GM12878 (cell line): ENCODE data around the gene SRCIN1. TPM values are rescaled to one million over a fixed set of nuclear protein-coding genes. Genes with fewer than 3 reads are reported as not detected.

Experiments used
- ATAC-seq: fragments of 200-7000 bp; cut with Tn5 transposase; 3 replicates; pipeline ENCODE4 v1.9.1; 2020; ENCODE audit warnings: mild to moderate bottlenecking, moderate library complexity
- BruUV-seq: library from RNA; stranded (reverse); fragments of 400-500 nt; replicated peaks from 2 replicates; lab custom pipeline; 2021; lab: Mats Ljungman, UMichigan
- CTCF ChIA-PET: fragments of 300-600 bp; sonication (Branson Sonifier 250); formaldehyde crosslinking; extraction: SDS; loops from one replicate; lab custom pipeline; 2021; ENCODE audit warnings: inconsistent platforms; lab: Yijun Ruan, JAX
- POLR2A ChIA-PET: fragments of 350-600 bp; formaldehyde crosslinking; extraction: SDS; loops from one replicate; lab custom pipeline; 2021; ENCODE audit warnings: inconsistent platforms; lab: Charles Lee
- RAD21 ChIA-PET: fragments of 300-600 bp; sonication (Branson Sonifier 250); formaldehyde crosslinking; loops from one replicate; lab custom pipeline; 2023; ENCODE audit warnings: antibody characterized with exemption; ENCODE audit not compliant: unreplicated experiment; lab: Charles Lee
- SMC1A ChIA-PET: fragments of 300-600 bp; sonication (Branson Sonifier 250); formaldehyde crosslinking; loops from one replicate; lab custom pipeline; 2023; ENCODE audit not compliant: unreplicated experiment, uncharacterized antibody; lab: Charles Lee
- DNase-seq: peaks from one replicate; pipeline ENCODE4 v3.0.0-alpha.2; 2011; ENCODE audit warnings: low read depth, low spot score
- FAIRE-seq: peaks from 3 replicates; lab custom pipeline; 2011; peaks lifted over from hg19 to GRCh38; lab: Jason Lieb, UNC
- H2AFZ ChIP-seq: 2 replicates; pipeline ENCODE4 v1.6.0; 2011; ENCODE audit warnings: low read depth, low read length, control low read depth; ENCODE audit not compliant: control insufficient read depth
- H3K27ac ChIP-seq: 2 replicates; pipeline ENCODE4 v1.5.1; 2011; ENCODE audit warnings: control low read depth; ENCODE audit not compliant: control insufficient read depth, insufficient read depth
- H3K27me3 ChIP-seq, 2 experiments: replicated peaks in 1 of 2; 2 replicates each; pipeline versions ENCODE4 v1.6.0 to v1.6.1; 2011; ENCODE audit warnings: low read length in 1 of 2; ENCODE audit not compliant: control insufficient read depth in 2 of 2, insufficient read depth in 2 of 2
- H3K36me3 ChIP-seq, 2 experiments: 2 replicates each; pipeline ENCODE4 v1.5.1; 2011; ENCODE audit warnings: low read length in 1 of 2; ENCODE audit not compliant: control insufficient read depth in 2 of 2, insufficient read depth in 2 of 2
- H3K4me1 ChIP-seq: 2 replicates; pipeline ENCODE4 v1.6.1; 2011; ENCODE audit warnings: mild to moderate bottlenecking, low read length, moderate library complexity, mixed read lengths; ENCODE audit not compliant: control insufficient read depth, insufficient read depth
- H3K4me2 ChIP-seq: 2 replicates; pipeline ENCODE4 v1.6.0; 2011; ENCODE audit warnings: control low read depth; ENCODE audit not compliant: control insufficient read depth, insufficient read depth
- H3K4me3 ChIP-seq: fragments of 200-600 bp; sonication (generic); 2 replicates; pipeline ENCODE4 v1.5.1; 2016
- H3K79me2 ChIP-seq: 2 replicates; pipeline ENCODE4 v1.6.0; 2011; ENCODE audit warnings: low read length; ENCODE audit not compliant: control insufficient read depth, insufficient read depth
- H3K9ac ChIP-seq: 2 replicates; pipeline ENCODE4 v1.8.0; 2011; ENCODE audit warnings: low read length, control low read depth, mixed read lengths; ENCODE audit not compliant: control insufficient read depth, insufficient read depth
- H3K9me3 ChIP-seq: replicated peaks from 3 replicates; pipeline ENCODE4 v1.5.1; 2011; ENCODE audit warnings: mild to moderate bottlenecking, low read length; ENCODE audit not compliant: control insufficient read depth, insufficient read depth
- H4K20me1 ChIP-seq: 2 replicates; pipeline ENCODE4 v1.6.0; 2011; ENCODE audit not compliant: control insufficient read depth, insufficient read depth
- KAT2A ChIP-seq: conservative IDR thresholded peaks from 2 replicates; pipeline ENCODE4 v1.6.1; 2011; ENCODE audit warnings: low read depth, low read length; ENCODE audit not compliant: control insufficient read depth
- KLF5 ChIP-seq: fragments of 450-650 bp; IDR thresholded peaks from 2 replicates; pipeline ENCODE4 v1.6.1; 2014; ENCODE audit warnings: mild to moderate bottlenecking; ENCODE audit not compliant: partially characterized antibody
- MYC ChIP-seq: IDR thresholded peaks from 2 replicates; pipeline ENCODE4 v1.6.1; 2011; ENCODE audit warnings: mild to moderate bottlenecking, low read length, moderate library complexity, inconsistent platforms; ENCODE audit not compliant: insufficient read depth, insufficient replicate concordance, insufficient read length, severe bottlenecking
- RELA ChIP-seq: fragments of 450-650 bp; IDR thresholded peaks from 2 replicates; pipeline ENCODE4 v1.8.0; 2014; ENCODE audit warnings: borderline replicate concordance; ENCODE audit not compliant: partially characterized antibody
- SPI1 ChIP-seq: IDR thresholded peaks from 2 replicates; pipeline ENCODE4 v1.6.1; 2011; ENCODE audit warnings: low read depth, mild to moderate bottlenecking, low read length, moderate library complexity, borderline replicate concordance; ENCODE audit not compliant: insufficient read depth
- ZNF207 ChIP-seq: fragments of 450-650 bp; IDR thresholded peaks from 2 replicates; pipeline ENCODE4 v1.6.1; 2014; ENCODE audit warnings: antibody characterized with exemption, mild to moderate bottlenecking, borderline replicate concordance
- WGBS: methylation state at CpG from one replicate; pipeline ENCODE4 v1.1.6; 2016; ENCODE audit warnings: low lambda C conversion rate; ENCODE audit not compliant: insufficient replicate concordance, insufficient coverage; ENCODE audit errors: missing lambda C conversion rate; 5-methylcytosine and 5-hydroxymethylcytosine counted together
- in situ Hi-C: fragments of 300-500 bp; cut with MboI; formaldehyde crosslinking; loops from 9 replicates; pipeline ENCODE4 v1.14.3; 2018; ENCODE audit warnings: mixed read lengths
- intact Hi-C: fragments of 100-400 bp; cut with micrococcal nuclease; formaldehyde crosslinking; loops from one replicate; pipeline ENCODE4 v1.14.2; 2022; ENCODE audit not compliant: unreplicated experiment
- polyA plus RNA-seq, 11 experiments: library from polyadenylated mRNA; depleted of rRNA in 4 of 11; unstranded in 6 of 11; stranded (reverse) in 5 of 11; fragments of >200 nt; fragmentation: Nextera tagmentation in 4 of 11; fragmentation: Illumina TruSeq in 1 of 11; extraction: Ambion mirVana in 4 of 11; extraction: Trizol in 1 of 11; gene quantifications; 1 replicate in 1 of 11; 2 replicates in 10 of 11; pipeline versions ENCODE4 v1.2.1 to v1.2.3, GENCODE V29; 2011 to 2016; ENCODE audit warnings: inconsistent platforms in 2 of 11, missing spikeins in 2 of 11, low read depth in 1 of 11
- total RNA-seq, 4 experiments: library from RNA; depleted of rRNA in 3 of 4; stranded (reverse); fragments of >200 nt in 3 of 4; fragmentation: Illumina TruSeq in 1 of 4; extraction: Trizol in 1 of 4; gene quantifications; 2 replicates each; pipeline versions ENCODE4 v1.2.1 to v1.2.3, GENCODE V29; 2013 to 2021

Gene SRCIN1
- total and polyA plus RNA-seq, 10 of the 15 experiments (the other 5 are each of a cell fraction or from before 2014, with no cell fraction given), result under 0.01 to 0.74 (median 0.20) TPM; not detected in 3

DNA sequence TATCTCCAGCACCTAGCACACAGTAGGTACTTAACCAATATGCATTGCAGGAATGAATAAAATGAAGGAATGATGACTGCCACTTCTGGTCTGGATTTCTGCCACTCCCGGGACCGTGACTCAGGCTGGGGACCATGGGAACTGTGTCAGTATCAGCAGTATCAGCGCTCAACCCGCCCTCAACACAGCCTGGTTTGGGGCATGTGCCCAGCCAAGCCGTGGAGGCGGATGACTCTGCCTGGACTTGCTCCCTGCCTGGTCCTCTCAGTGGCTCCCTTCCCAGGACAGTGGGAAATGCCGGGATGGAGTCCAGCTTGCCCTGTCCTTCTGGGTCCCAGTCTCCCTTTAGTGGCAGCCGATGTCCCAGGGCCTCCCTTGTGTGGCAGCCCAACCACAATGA is 55.1 kb downstream of the SRCIN1 start:
- H3K79me2 ChIP-seq, result no peaks in the 10 kb centered on the region
- H3K27ac ChIP-seq, result no peak overlapping the region
- BruUV-seq, result no TSS peak
- FAIRE-seq (no peak), DNase-seq (no peak), ATAC-seq (no peak)
- H3K4me3 ChIP-seq, result no peak overlapping the region
- H2AFZ ChIP-seq, result no peak overlapping the region
- TF ChIP-seq RELA (no peak), KAT2A (no peak), MYC (no peak), KLF5 (no peak), SPI1 (no peak)
- H3K27me3 ChIP-seq, result no peaks in the 10 kb centered on the region
- no peak overlapping the region for H3K9ac ChIP-seq
- H4K20me1 ChIP-seq, result no peaks in the 10 kb centered on the region
- intact Hi-C loops (no loop called here), in situ Hi-C loops (no loop called here)
- H3K9me3 ChIP-seq, result no peaks in the 10 kb centered on the region
- RAD21 ChIA-PET, result no interaction called here
- CTCF ChIA-PET, result interaction anchor here (1.1 to 5.4 kb wide), 3 partner anchors 8 to 116 kb away, joined by 3 to 33 read pairs (median 9); no protein-coding TSS in a partner anchor
- SMC1A ChIA-PET, result interaction anchor here (1.1 kb wide), 1 partner anchor 116 kb away, joined by 7 read pairs; no protein-coding TSS in a partner anchor
- H3K36me3 ChIP-seq, result no peaks in the 10 kb centered on the region
- POLR2A ChIA-PET, result no interaction called here
- H3K4me2 ChIP-seq, result no peak overlapping the region
- WGBS, result 61% methylated on average over 7 of the region's 8 CpGs
- H3K4me1 ChIP-seq, result no peaks in the 10 kb centered on the region

DNA sequence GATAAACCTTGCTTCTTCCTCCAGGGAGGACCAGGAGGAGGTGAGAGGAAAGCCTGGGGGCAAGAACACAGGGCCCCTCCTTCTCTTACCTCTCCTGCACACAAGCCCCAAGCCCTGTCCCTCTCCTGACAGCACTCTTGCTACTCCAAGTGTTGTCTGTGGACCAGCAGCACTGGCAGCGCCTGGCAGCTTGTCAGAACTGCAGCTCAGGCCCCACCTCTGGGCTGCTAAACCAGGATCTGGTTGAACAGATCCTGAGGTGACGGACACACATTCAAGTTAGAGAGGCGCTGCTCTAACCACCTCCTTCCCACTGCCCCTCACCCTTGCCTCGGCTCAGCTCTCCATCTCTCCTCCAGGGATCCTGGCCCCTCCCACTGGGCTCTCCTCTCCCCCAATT is 56.5 kb downstream of the SRCIN1 start:
- H3K4me1 ChIP-seq, result no peaks in the 10 kb centered on the region
- H2AFZ ChIP-seq, result no peak overlapping the region
- no TSS peak for BruUV-seq
- no peaks in the 10 kb centered on the region for H3K9me3 ChIP-seq
- POLR2A ChIA-PET, result interaction anchor here (0.7 kb wide), 1 partner anchor 10 kb away, joined by 3 read pairs; no protein-coding TSS in a partner anchor
- no peaks in the 10 kb centered on the region for H3K79me2 ChIP-seq
- ATAC-seq (no peak), FAIRE-seq (no peak), DNase-seq (no peak)
- 26% methylated on average over 4 of the region's 4 CpGs for WGBS
- no peak overlapping the region for H3K4me3 ChIP-seq
- in situ Hi-C loops (no loop called here), intact Hi-C loops (no loop called here)
- RAD21 ChIA-PET, result no interaction called here
- no peaks in the 10 kb centered on the region for H4K20me1 ChIP-seq
- SMC1A ChIA-PET, result no interaction called here
- H3K27me3 ChIP-seq, result no peaks in the 10 kb centered on the region; a peak in 1 of 4 replicates
- no peaks in the 10 kb centered on the region for H3K36me3 ChIP-seq
- CTCF ChIA-PET, result interaction anchor here (1.7 to 5.4 kb wide), 2 partner anchors 9 to 114 kb away, joined by 9 to 33 read pairs; no protein-coding TSS in a partner anchor
- no peak for TF ChIP-seq ZNF207
- TF ChIP-seq, all 136 proteins: peak for 0
- Histone ChIP-seq H3K4me2 (no peak overlapping the region), H3K9ac (no peak overlapping the region), H3K27ac (no peak overlapping the region)
